Skeletal muscle satellite cell (primary cell): ENCODE data around the gene BMPR2. TPM values are rescaled to one million over a fixed set of nuclear protein-coding genes. Genes with fewer than 3 reads are reported as not detected.

Source experiments
- H3K27me3 ChIP-seq: 2 replicates; pipeline ENCODE4 v1.7.0; 2013; ENCODE audit warnings: low read length; ENCODE audit not compliant: control insufficient read depth, insufficient read depth
- H3K36me3 ChIP-seq: 2 replicates; pipeline ENCODE4 v1.7.0; 2013; ENCODE audit warnings: mild to moderate bottlenecking, control low read depth, low read length; ENCODE audit not compliant: insufficient read depth
- H3K4me1 ChIP-seq: 2 replicates; pipeline ENCODE4 v1.7.0; 2013; ENCODE audit warnings: low read length; ENCODE audit not compliant: control insufficient read depth, insufficient read depth
- H3K4me2 ChIP-seq: 2 replicates; pipeline ENCODE4 v1.7.0; 2013; ENCODE audit warnings: mild to moderate bottlenecking, low read length
- H3K4me3 ChIP-seq: 2 replicates; pipeline ENCODE4 v1.7.0; 2013; ENCODE audit warnings: low read length
- H3K9ac ChIP-seq: 2 replicates; pipeline ENCODE4 v1.7.0; 2013; ENCODE audit warnings: mild to moderate bottlenecking, low read depth, low read length, moderate library complexity
- H3K9me3 ChIP-seq: replicated peaks from 2 replicates; pipeline ENCODE4 v1.7.0; 2013; ENCODE audit warnings: mild to moderate bottlenecking, control low read depth, low read length
- small RNA-seq: library from RNA; depleted of rRNA; stranded (forward); fragments of <200 nt; gene quantifications from one replicate; pipeline ENCODE3, GENCODE V24; 2012

Gene BMPR2

DNA sequence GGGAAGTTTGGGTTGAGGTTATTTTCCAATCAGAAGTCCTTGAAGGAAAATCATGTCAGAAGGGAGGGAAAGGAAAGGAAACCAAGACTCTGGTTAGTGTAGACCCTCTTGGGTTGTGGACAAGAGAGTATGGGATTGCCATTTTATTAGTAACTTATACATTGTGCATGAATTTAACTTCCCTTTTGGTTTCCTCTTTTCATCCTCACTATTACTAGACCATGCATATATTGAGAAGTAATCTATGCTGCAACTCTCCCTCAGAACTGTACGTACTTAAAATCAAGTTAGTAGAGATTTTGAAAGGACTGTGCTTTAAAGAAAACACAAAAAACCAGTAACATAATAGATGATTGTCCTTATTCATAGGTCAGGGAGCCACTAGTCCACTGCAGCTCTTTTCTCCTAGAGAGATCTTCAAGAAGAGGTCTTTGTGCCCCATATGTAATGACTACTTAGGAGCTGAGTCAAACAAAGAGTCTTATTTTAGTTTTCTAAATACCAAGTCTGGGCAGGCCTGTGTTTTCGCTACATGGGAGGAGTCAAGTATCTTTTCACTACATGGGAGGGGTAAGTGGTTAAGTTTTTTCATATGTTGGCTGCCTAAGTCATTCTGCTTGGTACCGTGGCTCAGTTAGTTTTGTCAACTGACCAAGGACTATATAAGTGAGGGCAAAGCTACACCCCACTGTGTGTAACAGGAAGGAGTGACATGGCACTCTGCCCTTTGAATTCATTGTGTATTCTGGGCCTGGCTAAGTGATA, 233.4 kb downstream of the BMPR2 start:
- H3K4me3 ChIP-seq: no peak overlapping the region
- no peaks in the 10 kb centered on the region for H3K36me3 ChIP-seq
- H3K4me1 ChIP-seq: no peaks in the 10 kb centered on the region
- no peak overlapping the region for H3K9ac ChIP-seq
- no peak overlapping the region for H3K4me2 ChIP-seq
- no peaks in the 10 kb centered on the region for H3K27me3 ChIP-seq
- no peaks in the 10 kb centered on the region for H3K9me3 ChIP-seq

DNA sequence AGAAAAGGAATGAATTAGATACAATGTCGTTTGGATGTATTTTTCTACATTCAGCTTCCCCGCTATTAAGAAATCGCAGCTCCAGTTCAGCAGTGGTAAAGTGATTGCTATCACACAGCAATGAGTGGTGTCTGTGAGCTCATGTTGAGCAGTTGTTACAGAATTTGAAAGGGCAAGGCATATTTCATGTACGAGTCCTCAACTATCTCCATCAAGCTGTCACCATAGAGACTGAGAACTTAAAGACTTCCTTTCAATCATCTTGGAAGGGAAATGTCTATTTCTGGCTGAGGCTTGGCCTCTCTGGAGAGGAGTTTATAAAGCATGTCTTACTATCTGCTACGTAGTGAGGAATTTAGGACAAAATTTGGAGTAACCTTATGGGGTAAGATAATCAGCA, 234.3 kb downstream of the BMPR2 start:
- Histone ChIP-seq H3K36me3 (no peaks in the 10 kb centered on the region), H3K4me2 (no peak overlapping the region), H3K9me3 (no peaks in the 10 kb centered on the region), H3K4me3 (no peak overlapping the region), H3K9ac (no peak overlapping the region), H3K4me1 (no peaks in the 10 kb centered on the region), H3K27me3 (no peaks in the 10 kb centered on the region)

DNA sequence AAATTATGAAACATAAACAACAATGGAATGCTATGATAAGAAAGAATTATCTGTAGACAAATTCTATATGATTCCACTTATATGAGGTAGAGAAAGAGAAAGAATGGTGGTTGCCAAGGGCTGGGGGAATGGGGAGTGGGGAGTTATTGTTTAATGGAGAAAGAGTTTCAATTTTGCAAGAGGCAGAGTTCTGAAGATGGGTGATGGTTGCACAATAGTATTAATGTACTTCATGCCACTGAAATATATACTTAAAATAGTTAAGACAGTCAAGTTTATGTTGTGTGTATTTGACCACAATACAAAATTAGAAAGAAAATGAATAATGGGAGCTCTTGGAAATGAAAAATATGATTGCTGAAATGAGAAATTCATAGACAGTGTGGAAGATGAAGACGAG, 236.0 kb downstream of the BMPR2 start:
- no peaks in the 10 kb centered on the region for H3K27me3 ChIP-seq

DNA sequence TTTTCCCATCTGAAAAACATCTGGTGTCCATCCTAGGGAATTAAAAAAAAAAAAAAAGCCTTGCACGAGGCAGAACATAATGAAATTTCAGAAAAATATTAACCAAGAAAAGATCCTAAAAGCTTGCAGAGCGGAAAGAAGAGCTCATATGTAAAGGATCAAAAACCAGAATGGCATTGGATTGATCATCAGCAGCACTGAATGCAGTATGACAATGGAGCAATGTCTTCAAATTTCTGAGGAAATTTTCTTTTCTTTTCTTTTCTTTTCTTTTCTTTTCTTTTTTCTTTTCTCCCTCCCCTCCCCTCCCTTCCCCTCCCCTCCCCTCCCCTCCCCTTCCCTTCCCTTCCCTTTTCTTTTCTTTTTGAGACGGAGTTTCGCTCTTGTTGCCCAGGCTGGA, 237.4 kb downstream of the BMPR2 start:
- H3K4me1 ChIP-seq: no peaks in the 10 kb centered on the region
- H3K27me3 ChIP-seq: no peaks in the 10 kb centered on the region
- no peaks in the 10 kb centered on the region for H3K36me3 ChIP-seq
- H3K4me2 ChIP-seq: no peak overlapping the region
- H3K9me3 ChIP-seq: no peaks in the 10 kb centered on the region
- no peak overlapping the region for H3K4me3 ChIP-seq
- no peak overlapping the region for H3K9ac ChIP-seq

More for the DNA sequence above, 236.0 kb downstream of the BMPR2 start:
- Histone ChIP-seq H3K4me1 (no peaks in the 10 kb centered on the region), H3K9me3 (no peaks in the 10 kb centered on the region), H3K9ac (no peak overlapping the region), H3K4me3 (no peak overlapping the region), H3K4me2 (no peak overlapping the region), H3K36me3 (no peaks in the 10 kb centered on the region)

Small RNAs within 50 kb of the gene (small RNA-seq; reads per million reads assigned to genes)
- not detected for gene MTND4LP17
- not detected for gene RN7SL753P
